HG02938 (cell line): ENCODE data around the gene OR2T5.
"Not testable (repeated sequence)": the region's sequence is repeated elsewhere in the genome, so short reads cannot be mapped to it uniquely, and the experiment has no call there.

Experiments used
- ATAC-seq: cut with Tn5 transposase; IDR thresholded peaks from one replicate; pipeline ENCODE4 v1.9.1; 2021; ENCODE audit warnings: mild to moderate bottlenecking, moderate library complexity; ENCODE audit not compliant: unreplicated experiment

OR2T5 gene

GRCh38 chr1:248488289-248488688, at the start of gene OR2T5:
Gene OR2T5, plus strand, starts transcription at chr1:248488589. Its CDS starts 0 bp downstream, at chr1:248488589.
- not testable (repeated sequence) for ATAC-seq

- ATAC-seq = not testable (repeated sequence)
Observed at GRCh38 chr1:248438668-248439067, 49.7 kb upstream of the OR2T5 start.

- not testable (repeated sequence) for ATAC-seq
Observed at GRCh38 chr1:248439283-248439682, 49.1 kb upstream of the OR2T5 start.

GRCh38 chr1:248442500-248443277, 45.7 kb upstream of the OR2T5 start:
- ATAC-seq = not testable (repeated sequence)

GRCh38 chr1:248444603-248445002, 43.8 kb upstream of the OR2T5 start:
- not testable (repeated sequence) for ATAC-seq

- ATAC-seq = not testable (repeated sequence)
Observed at GRCh38 chr1:248445399-248445798, 43.0 kb upstream of the OR2T5 start, which contains the start of gene OR2T2. Gene OR2T2, plus strand, starts transcription at chr1:248445637. Its CDS starts 7,161 bp downstream, at chr1:248452798.

GRCh38 chr1:248448409-248449074, 39.8 kb upstream of the OR2T5 start:
- peak; percentile 57 for ATAC-seq

GRCh38 chr1:248449821-248450465, 38.4 kb upstream of the OR2T5 start:
- not testable (repeated sequence) for ATAC-seq

GRCh38 chr1:248450466-248451145, 37.8 kb upstream of the OR2T5 start:
- ATAC-seq = peak; percentile 64

GRCh38 chr1:248453619-248454018, 34.8 kb upstream of the OR2T5 start:
- ATAC-seq = not testable (repeated sequence)

- ATAC-seq = not testable (repeated sequence)
Observed at GRCh38 chr1:248455045-248455444, 33.3 kb upstream of the OR2T5 start.

GRCh38 chr1:248456635-248457034, 31.8 kb upstream of the OR2T5 start:
- not testable (repeated sequence) for ATAC-seq

GRCh38 chr1:248459117-248459516, 29.3 kb upstream of the OR2T5 start:
- ATAC-seq = not testable (repeated sequence)

GRCh38 chr1:248471154-248471553, 17.2 kb upstream of the OR2T5 start:
- ATAC-seq = no peak

GRCh38 chr1:248472111-248472510, 16.3 kb upstream of the OR2T5 start:
- not testable (repeated sequence) for ATAC-seq

GRCh38 chr1:248473051-248473450, 15.3 kb upstream of the OR2T5 start, which contains the start of gene OR2T3:
Gene OR2T3, plus strand, starts transcription at chr1:248473351. Its CDS starts 0 bp downstream, at chr1:248473351.
- not testable (repeated sequence) for ATAC-seq

- peak; percentile 81 for ATAC-seq
Observed at GRCh38 chr1:248475660-248476059, 12.7 kb upstream of the OR2T5 start.

GRCh38 chr1:248481686-248482579, 6.5 kb upstream of the OR2T5 start:
- peak; percentile 90 for ATAC-seq

- not testable (repeated sequence) for ATAC-seq
Observed at GRCh38 chr1:248496661-248497060, 8.3 kb downstream of the OR2T5 start.
